ENCODE data around the gene ACD. TPM values are rescaled to one million over a fixed set of nuclear protein-coding genes. Genes with fewer than 3 reads are reported as not detected.

Gene ACD
- total RNA-seq, 1 donor from 2014 or later, result 24.1 TPM

DNA sequence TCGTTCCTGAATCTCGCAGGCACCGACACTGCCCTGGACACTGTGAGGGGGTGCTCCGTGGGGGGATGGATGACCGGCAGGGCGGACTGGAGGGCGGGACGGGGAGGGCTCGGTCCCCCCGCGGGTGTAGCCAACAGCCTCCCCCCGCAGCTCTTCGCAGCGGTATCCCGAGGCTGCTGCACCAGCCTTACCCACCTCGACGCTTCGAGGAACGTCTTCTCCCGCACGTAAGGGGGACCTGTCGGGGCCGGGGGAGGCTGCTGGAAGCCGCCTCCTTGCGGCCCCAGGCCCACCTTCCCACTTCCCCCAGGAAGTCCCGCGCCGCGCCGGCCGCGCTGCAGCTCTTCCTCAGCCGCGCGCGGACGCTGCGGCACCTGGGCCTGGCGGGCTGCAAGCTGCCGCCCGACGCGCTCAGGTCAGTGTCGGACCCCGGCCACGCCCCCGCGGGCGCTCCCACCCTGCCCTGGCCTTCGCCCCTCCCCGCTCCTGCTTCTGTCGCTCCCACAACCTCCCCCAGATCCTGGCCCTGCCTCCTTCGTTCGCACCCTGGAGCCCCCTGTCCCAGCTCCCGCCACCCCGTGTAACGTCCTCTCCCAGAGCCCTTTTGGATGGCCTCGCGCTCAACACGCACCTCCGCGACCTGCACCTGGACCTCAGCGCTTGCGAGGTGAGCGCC, 11.8 kb downstream of the ACD start:
- no peak for DNase-seq (ENCODE audit: extremely low read depth, low read depth, low spot score)

GRCh38 chr16:67647681-67648080, 12.4 kb downstream of the ACD start:
- no peak for DNase-seq (ENCODE audit: extremely low read depth, low read depth, low spot score)

- no peak for DNase-seq (ENCODE audit: extremely low read depth, low read depth, low spot score)
Measured at GRCh38 chr16:67647111-67647651, 12.9 kb downstream of the ACD start.

DNA sequence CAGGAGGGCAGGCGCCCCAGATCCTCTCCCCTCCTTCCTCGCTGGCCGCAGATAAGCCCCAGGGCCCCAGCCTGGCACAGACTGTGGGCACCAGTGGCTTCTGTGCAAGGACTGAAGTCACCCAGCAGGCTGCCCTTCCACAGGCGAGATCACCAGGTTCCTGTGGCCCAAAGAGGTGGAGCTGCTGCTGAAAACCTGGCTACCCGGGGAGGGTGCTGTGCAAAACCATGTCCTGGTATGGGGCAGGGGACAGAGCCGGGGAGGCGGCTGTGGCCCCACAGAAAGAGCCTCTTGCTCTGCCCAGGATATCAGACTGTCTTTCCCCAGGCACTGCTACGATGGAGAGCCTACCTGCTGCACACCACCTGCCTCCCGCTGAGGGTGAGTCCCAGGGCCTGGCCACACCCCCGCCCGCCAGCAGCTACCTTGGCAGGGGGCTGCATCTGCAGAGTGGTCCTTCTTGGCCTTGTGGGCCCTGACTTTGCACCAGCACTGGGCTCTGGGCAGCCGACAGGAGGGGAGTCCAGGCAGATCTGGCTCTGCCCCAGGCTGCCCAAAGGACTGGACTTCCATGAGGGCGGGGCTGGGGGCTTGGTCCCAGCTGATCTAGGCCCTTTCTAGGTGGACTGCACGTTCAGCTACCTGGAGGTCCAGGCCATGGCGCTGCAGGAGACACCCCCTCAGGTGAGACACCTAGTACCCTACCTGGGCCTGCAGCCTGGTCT, 14.5 kb downstream of the ACD start:
- no peak for DNase-seq (ENCODE audit: extremely low read depth, low read depth, low spot score)

DNA sequence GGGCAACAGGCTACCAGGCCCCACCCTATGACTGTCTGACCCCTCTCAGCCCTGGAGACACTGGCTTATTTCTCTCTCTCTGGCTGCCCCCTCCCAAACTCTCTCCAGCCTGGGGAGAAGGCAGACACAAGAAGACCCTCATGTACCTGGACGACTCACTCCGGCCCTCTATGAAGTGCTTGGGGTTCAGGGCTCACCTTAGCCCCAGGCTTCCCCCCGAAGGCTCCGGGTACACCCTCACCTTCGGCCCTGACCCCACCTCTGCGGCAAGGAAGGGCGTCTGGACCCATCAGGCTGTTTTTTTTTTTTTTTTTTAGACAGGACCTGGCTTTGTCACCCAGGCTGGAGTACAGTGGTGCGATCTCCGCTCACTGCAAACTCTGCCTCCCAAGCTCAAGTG, 16.0 kb downstream of the ACD start:
- DNase-seq (ENCODE audit: extremely low read depth, low read depth, low spot score), result no peak

DNA sequence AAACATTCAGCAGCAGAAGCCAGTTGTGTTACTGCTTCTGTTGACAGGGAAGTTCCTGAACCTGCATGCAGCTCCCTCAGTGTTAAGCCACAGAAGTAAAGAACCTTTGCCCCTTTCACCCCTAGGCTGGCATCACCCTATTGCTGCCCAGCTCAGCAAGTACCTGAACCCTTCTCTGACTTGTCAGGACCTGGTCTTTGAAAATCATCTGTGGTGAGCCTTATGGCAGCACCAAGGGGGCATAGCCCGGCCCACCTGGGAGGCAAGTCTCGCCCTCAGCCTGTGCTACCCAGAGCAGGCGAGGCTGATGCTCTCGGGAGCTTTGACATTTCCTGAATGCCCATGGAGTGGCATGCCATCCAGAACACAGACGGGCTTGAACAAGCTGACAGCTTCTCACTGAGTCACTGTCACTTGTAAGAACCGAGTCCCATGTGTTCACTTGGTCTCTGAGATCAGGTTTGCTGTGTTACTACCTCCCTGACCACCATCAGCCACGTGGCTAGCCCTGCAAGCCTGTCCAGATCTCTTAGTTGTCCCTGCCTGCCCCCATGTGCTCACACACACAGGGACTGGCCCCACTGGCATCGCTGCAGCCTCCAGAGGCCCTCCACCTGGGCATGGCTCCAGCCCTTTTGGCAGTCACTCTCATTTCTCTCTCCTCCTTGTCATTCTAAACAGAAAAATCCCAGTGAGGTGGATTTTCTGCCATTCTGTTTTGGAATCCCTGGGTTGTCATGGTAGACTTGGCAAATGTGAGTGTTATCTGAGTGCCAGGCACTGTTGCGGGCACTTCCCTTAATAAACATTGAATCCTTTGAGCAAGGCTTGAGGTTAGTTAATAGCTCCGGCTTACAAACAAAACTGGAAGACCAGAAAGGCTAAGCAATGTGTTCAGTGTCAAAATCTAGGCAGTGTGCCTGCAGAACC, 18.0 kb downstream of the ACD start:
- DNase-seq (ENCODE audit: extremely low read depth, low read depth, low spot score), result no peak

DNA sequence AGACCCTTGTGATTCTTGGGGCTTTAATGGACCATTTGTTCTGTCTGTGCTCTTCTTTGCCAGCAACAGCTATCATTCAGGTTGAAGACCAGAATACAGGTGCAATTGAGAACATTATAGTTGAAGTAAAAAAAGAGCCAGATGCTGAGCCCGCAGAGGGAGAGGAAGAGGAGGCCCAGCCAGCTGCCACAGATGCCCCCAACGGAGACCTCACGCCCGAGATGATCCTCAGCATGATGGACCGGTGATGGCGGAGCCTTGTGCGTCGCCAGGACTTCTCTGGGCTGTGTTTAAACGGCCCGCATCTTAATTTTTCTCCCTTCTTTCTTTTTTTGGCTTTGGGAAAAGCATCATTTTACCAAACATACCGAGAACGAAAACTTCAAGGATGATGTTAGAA, 22.4 kb downstream of the ACD start:
- no peak for DNase-seq (ENCODE audit: extremely low read depth, low read depth, low spot score)

- DNase-seq (ENCODE audit: extremely low read depth, low read depth, low spot score), result no peak
Measured at GRCh38 chr16:67636713-67637112, 23.3 kb downstream of the ACD start.

DNA sequence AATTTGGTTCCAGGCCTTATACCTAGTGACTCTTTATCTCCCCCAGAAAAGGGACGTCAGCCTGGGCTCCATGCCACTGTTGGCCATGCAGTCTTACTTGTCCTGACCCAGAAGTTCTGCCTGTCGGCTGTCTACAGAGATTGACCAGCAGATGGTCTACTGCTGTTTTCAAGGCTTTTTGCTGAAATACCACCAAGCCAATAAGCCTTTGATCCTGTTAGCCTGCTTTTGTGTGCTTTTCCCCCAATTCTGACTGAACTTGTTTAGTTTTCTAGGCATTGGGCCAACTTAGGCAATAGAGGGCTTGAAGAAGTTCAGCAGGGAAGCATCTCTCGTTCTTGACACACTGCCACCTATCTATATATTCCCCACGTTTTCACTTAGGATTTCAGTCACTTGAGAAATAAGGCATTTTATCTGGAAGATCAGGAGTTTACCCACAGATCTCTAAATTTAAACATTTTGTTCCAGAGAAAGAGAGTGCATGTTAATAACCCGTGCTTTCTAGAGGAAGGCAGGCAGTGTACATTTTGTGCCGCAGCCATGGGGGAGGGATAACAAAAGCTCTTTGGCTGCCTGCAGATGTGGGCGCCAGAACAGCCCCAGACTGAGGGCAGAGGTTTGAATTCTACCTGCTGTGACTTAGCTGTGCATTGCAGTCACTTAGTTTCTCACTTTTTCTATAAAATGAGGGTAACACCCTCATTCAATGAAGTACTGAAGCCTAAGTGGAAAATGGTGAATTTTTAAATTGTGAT, 27.5 kb downstream of the ACD start:
- no peak for DNase-seq (ENCODE audit: extremely low read depth, low read depth, low spot score)

- no peak for DNase-seq (ENCODE audit: extremely low read depth, low read depth, low spot score)
Measured at GRCh38 chr16:67628216-67628615, 31.8 kb downstream of the ACD start.

DNA sequence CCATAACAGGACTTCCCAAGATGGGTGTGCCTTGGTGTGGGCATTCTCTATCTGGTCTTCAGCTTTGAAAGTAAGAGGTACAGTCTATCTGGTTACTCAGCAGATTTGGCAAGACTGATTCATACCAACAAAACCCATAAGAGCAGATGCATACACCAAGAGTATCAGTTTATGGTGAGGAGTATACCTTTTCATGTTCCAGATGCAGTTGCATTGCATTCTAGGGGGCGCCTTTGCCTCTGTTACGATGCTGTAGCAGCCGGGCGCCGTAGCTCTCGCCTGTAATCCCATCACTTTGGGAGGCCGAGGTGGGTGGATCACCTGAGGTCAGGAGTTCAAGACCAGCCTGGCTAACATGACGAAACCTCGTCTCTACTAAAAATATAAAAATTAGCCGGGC, 46.3 kb downstream of the ACD start:
- DNase-seq (ENCODE audit: extremely low read depth, low read depth, low spot score), result no peak

- DNase-seq (ENCODE audit: extremely low read depth, low read depth, low spot score), result no peak
Measured at GRCh38 chr16:67608364-67608763, 51.7 kb downstream of the ACD start.

Other genes with a start within 250 kb of the ACD start
- gene ZDHHC1, start 243.8 kb downstream of the ACD start, total RNA-seq, result 18.3 and 23.7 TPM in 2 replicates
- not detected in 2 replicates for gene HSD11B2, start 229.1 kb downstream of the ACD start, total RNA-seq
- gene ATP6V0D1, start 179.1 kb downstream of the ACD start, total RNA-seq, result 158 and 218 TPM in 2 replicates
- not detected in 2 replicates for gene AGRP, start 176.7 kb downstream of the ACD start, total RNA-seq
- 132 and 181 TPM in 2 replicates for gene RIPOR1, start 131.4 kb downstream of the ACD start, total RNA-seq
- 27.7 and 34.2 TPM in 2 replicates for gene CTCF, start 97.7 kb downstream of the ACD start, total RNA-seq
- 0.63 and 3.3 TPM in 2 replicates for gene CARMIL2, start 15.1 kb downstream of the ACD start, total RNA-seq
- 0.82 and 1.9 TPM in 2 replicates for gene PARD6A, start 700 bp upstream of the ACD start, total RNA-seq
- gene ENKD1, start 6.5 kb upstream of the ACD start, total RNA-seq, result 20.5 and 25.9 TPM in 2 replicates
- gene C16orf86, start 6.6 kb upstream of the ACD start, total RNA-seq, result 3.9 and 4.9 TPM in 2 replicates
- 31.5 and 35.7 TPM in 2 replicates for gene GFOD2, start 59.1 kb upstream of the ACD start, total RNA-seq
- gene RANBP10, start 146.3 kb upstream of the ACD start, total RNA-seq, result 9.2 and 15.5 TPM in 2 replicates
- gene TSNAXIP1, start 146.6 kb upstream of the ACD start, total RNA-seq, result 0.39 and 0.88 TPM in 2 replicates
- 30.8 and 36.8 TPM in 2 replicates for gene THAP11, start 182.1 kb upstream of the ACD start, total RNA-seq
- 253 and 269 TPM in 2 replicates for gene NUTF2, start 186.7 kb upstream of the ACD start, total RNA-seq
- 46.0 and 48.5 TPM in 2 replicates for gene CENPT, start 187.4 kb upstream of the ACD start, total RNA-seq
- gene EDC4, start 212.8 kb upstream of the ACD start, total RNA-seq, result 73.3 and 75.7 TPM in 2 replicates
- gene NRN1L, start 224.6 kb upstream of the ACD start, total RNA-seq, result 0.76 and 1.3 TPM in 2 replicates
- gene PSKH1, start 233.0 kb upstream of the ACD start, total RNA-seq, result 22.4 and 36.7 TPM in 2 replicates